SJSA1 (cell line): ENCODE data around the gene PCSK5. TPM values are rescaled to one million over a fixed set of nuclear protein-coding genes. Genes with fewer than 3 reads are reported as not detected.

Experiments used
- DNase-seq, 2 experiments: peaks; one replicate each; pipeline ENCODE4 v3.0.0-alpha.2; 2015 to 2020; ENCODE audit warnings: low spot score in 2 of 2, low read depth in 1 of 2
- H3K27ac ChIP-seq: fragments of 250-450 bp; sonication (Bioruptor Pico); 2 replicates; pipeline ENCODE4 v1.5.1; 2020; ENCODE audit warnings: mild to moderate bottlenecking, moderate library complexity
- H3K27me3 ChIP-seq: fragments of 250-450 bp; sonication (Bioruptor Pico); replicated peaks from 2 replicates; pipeline ENCODE4 v1.5.1; 2020; ENCODE audit warnings: mild to moderate bottlenecking, moderate library complexity
- H3K36me3 ChIP-seq: fragments of 250-450 bp; sonication (Bioruptor Pico); 2 replicates; pipeline ENCODE4 v1.5.1; 2020; ENCODE audit warnings: mild to moderate bottlenecking
- H3K4me1 ChIP-seq: fragments of 250-450 bp; sonication (Bioruptor Pico); replicated peaks from 2 replicates; pipeline ENCODE4 v1.6.1; 2021; ENCODE audit warnings: mild to moderate bottlenecking
- H3K4me3 ChIP-seq: fragments of 250-450 bp; sonication (Bioruptor Pico); 2 replicates; pipeline ENCODE4 v1.5.1; 2020; ENCODE audit warnings: mild to moderate bottlenecking
- H3K9me3 ChIP-seq: fragments of 250-450 bp; sonication (Bioruptor Pico); replicated peaks from 2 replicates; pipeline ENCODE4 v1.5.1; 2020; ENCODE audit warnings: mild to moderate bottlenecking
- total RNA-seq: library from RNA; depleted of rRNA; stranded (reverse); fragments of >200 nt; shearing (Covaris generic); gene quantifications from 2 replicates; pipeline ENCODE4 v1.2.3, GENCODE V29; 2014

Gene PCSK5
- total RNA-seq, 1 experiment from 2014 or later, result 20.8 TPM

DNA sequence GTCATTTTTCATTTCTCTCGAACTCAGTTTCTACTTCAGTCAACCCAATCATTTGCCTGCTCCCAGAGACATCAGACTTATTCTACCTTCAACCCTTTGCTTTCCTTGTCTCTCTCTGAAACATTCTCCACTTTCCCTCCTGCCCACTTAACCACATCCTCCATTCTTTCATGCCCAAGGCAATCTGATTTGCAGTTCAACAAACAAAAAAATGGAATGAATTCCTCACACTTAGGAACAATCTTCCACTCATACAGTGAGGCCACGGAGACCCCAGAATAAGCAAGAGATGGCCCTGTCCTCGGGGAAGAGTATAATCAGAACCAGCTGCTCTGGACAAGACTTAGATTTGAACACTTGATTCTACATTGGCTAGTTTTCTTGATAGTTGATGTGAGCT, 323.3 kb downstream of the PCSK5 start:
- H3K36me3 ChIP-seq, result no peaks in the 10 kb centered on the region
- no peaks in the 10 kb centered on the region for H3K9me3 ChIP-seq
- DNase-seq, result peak in 1 of 2 experiments; percentile 39
- H3K4me3 ChIP-seq, result no peak overlapping the region
- H3K4me1 ChIP-seq, result peaks cover 36% of the 10 kb centered on the region
- H3K27me3 ChIP-seq, result no peaks in the 10 kb centered on the region
- no peak overlapping the region for H3K27ac ChIP-seq

DNA sequence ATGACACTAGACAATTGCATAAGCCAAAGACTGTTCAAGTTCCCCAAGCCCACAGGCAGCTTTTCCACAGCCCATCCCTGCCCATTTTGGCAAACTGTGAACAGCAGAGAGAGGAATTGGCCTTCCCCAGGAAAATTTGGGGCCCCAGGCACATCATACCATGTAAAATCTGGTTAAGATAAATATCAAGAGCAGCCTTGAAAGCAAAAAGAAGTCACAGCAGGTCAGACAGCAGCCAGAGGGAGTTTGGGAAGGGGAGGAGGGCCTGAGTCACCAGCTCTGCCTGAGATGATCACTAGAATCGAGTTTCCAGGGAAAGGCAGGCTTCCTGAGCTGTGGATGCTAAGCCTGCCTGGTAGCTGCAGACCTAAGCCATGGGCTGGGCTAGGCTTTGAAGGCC, 324.6 kb downstream of the PCSK5 start:
- Histone ChIP-seq H3K4me3 (no peak overlapping the region), H3K27ac (peak overlapping the region; percentile 70), H3K9me3 (no peaks in the 10 kb centered on the region), H3K36me3 (no peaks in the 10 kb centered on the region), H3K27me3 (no peaks in the 10 kb centered on the region), H3K4me1 (peaks cover 36% of the 10 kb centered on the region)
- peak in 1 of 2 experiments; percentile 45 for DNase-seq

DNA sequence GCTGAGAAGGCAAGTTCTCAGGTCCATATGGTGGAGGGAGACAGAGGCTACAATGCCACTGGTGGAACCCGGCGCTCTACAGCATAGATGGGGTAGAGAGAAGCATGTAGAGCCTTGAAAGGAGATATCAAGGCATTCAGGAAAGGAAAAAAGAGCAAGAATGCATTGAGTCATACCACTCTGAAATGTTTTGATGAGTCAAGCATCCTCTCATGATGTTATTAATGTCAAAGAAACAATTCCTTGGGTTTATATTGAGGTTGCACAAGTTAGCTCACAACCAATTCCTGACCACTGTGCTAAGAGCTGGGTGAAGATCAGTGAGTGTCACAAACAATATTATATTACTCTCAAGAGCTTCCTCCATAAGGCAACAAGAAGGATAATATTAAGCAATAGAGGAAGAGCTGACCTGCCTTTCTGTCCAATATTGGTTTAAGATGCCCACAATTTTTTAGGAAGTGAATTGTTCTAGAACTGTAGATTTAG, 325.7 kb downstream of the PCSK5 start:
- H3K4me1 ChIP-seq, result peaks cover 36% of the 10 kb centered on the region
- no peak overlapping the region for H3K4me3 ChIP-seq
- peak; percentile 60 to 85 for DNase-seq
- no peaks in the 10 kb centered on the region for H3K36me3 ChIP-seq
- H3K27me3 ChIP-seq, result no peaks in the 10 kb centered on the region
- peak overlapping the region; percentile 70 for H3K27ac ChIP-seq
- H3K9me3 ChIP-seq, result no peaks in the 10 kb centered on the region

DNA sequence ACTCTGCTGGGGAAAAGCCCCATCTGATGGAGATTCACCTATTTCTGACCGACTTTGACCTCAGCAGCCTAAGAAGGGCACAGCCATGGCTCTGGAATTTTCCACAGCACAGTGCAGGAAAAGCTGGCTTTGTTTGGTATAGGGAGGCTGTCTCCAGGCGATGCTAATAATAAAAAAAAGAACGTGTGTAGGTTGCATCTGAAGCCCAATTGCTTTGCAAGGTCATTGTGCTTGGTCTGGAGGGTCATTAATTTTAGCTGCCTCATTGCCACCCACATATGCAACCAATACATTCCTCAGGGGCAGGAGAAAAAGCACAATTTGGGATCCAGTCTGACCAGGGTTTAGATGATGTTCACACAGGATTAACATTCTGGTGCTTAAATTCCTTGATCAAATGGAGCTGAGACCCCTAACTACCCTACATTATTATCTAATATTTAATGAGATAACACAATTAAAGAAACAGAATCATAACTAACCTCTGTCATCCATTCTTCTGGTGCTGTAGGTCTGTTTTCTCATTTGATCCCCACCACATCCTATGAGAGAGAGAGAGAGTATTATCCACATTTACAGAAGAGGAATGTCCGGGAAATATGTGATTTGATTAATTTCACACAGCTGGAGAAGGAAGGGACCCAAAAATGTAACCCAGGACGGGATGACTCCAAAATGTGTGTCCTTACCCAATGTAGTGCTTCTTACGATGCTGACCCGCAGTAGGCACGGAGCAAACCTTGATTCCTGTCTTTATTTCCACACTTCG, 327.8 kb downstream of the PCSK5 start:
- Histone ChIP-seq H3K4me3 (no peak overlapping the region), H3K27ac (no peak overlapping the region), H3K9me3 (no peaks in the 10 kb centered on the region), H3K36me3 (no peaks in the 10 kb centered on the region), H3K27me3 (no peaks in the 10 kb centered on the region), H3K4me1 (peaks cover 36% of the 10 kb centered on the region)
- no peak for DNase-seq

DNA sequence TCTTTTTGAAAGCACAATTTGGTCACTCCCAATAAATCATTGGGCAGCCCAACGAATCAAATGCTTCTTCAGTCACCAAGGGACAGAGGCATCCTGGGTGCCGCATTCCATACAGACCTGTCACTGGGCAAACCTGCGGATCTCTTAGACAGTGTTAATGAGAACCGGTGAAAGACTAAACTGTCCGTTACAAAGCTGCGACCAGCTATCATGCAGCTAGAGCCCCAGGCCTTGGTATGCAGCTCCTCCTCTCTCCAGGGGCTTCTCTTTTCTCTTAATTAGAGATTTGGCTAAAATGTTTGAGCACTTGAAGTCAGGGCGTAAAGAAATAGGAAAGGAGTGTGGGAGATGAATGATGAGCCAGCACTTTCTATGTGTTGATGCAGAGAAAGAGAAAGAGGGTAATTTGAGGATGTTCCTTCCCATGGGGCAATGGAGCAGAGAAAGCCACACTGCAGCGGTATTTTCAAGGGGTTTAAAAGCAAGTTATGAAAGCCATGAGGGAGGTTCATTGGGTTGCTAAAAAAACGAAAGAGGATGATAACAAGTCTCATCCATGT, 328.5 kb downstream of the PCSK5 start:
- Histone ChIP-seq H3K4me3 (no peak overlapping the region), H3K9me3 (no peaks in the 10 kb centered on the region), H3K36me3 (no peaks in the 10 kb centered on the region), H3K27me3 (no peaks in the 10 kb centered on the region), H3K27ac (no peak overlapping the region), H3K4me1 (peaks cover 31% of the 10 kb centered on the region)
- DNase-seq, result no peak

DNA sequence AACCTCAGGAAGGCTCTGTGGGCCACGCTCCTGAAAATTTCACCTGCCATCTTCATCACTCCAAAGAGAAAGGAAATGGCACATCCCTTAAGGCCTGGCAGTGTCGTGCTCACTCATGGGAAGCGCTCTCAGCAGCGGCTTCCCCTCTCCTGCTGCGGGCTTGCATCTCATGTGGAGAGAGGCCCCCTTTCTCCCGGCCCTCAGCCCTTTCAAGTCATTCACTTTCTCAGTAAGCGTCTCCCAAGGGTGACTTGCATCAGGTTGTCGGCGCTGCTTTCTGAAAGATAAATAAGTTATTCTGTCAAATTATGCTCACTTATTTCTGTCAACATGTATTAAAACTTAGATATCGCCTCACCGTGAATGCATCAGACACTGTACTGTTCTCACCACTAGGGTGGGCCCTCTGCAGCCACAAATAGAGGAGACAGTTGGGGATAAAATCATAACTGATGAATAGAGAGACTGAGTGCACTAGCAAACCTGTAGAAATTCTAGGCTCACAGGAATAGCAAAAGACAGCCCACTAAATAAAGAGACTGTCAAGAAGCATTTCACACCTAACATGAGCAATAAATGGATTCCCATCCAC, 329.2 kb downstream of the PCSK5 start:
- no peak for DNase-seq
- H3K4me1 ChIP-seq, result peaks cover 24% of the 10 kb centered on the region
- no peak overlapping the region for H3K27ac ChIP-seq
- no peaks in the 10 kb centered on the region for H3K27me3 ChIP-seq
- no peak overlapping the region for H3K4me3 ChIP-seq
- no peaks in the 10 kb centered on the region for H3K9me3 ChIP-seq
- H3K36me3 ChIP-seq, result no peaks in the 10 kb centered on the region

DNA sequence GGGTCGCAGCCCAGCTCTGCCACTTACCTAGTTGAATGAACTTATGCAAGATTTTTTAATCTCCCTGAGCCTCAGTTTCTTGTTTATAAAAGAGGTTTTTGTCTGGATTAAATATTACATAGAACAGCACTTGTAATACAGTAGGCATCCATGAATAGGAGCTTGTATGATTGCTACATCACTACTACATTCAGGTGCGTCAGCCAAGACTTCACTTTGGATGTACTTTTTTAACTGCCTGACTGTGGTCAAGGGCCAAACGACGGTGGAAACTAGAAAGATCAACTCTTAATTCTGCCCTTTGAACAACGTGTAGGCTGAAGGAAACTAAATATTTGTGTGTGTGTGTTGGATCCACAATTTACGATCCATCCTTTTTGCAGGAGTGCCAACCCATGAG, 330.9 kb downstream of the PCSK5 start:
- Histone ChIP-seq H3K36me3 (no peaks in the 10 kb centered on the region), H3K4me3 (no peak overlapping the region), H3K27me3 (no peaks in the 10 kb centered on the region), H3K27ac (no peak overlapping the region), H3K4me1 (peaks cover 6% of the 10 kb centered on the region), H3K9me3 (no peaks in the 10 kb centered on the region)
- DNase-seq, result no peak

DNA sequence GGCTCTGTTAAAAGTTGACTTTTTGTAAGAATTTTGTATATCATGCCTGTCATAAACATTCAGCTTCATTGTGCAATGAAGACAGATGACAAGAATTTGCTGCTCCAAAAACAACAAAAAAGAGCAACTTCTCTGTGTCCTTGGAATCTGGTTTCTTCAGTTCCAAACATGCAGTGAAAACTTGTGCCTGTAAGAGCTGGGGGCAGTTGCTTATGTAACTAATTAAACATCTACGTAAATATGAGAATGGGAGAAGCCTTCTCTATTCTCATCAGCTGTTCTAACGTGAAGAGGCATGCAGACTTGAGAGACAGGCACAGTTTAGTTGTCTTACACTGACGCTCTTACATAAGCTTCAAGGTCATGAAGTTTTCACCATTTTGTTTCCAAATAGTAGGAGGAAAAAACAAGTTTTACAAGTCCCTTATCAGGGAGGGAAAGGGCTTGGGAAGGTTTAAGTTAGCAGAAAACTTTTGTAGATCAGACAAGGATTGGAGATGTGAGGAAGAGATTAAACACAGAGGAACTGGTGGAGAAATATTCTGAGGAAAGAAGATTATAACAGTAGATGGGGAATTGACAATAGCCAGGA, 333.4 kb downstream of the PCSK5 start:
- Histone ChIP-seq H3K4me3 (no peak overlapping the region), H3K27me3 (no peaks in the 10 kb centered on the region), H3K27ac (no peak overlapping the region), H3K4me1 (no peaks in the 10 kb centered on the region), H3K36me3 (no peaks in the 10 kb centered on the region), H3K9me3 (no peaks in the 10 kb centered on the region)
- DNase-seq, result no peak

DNA sequence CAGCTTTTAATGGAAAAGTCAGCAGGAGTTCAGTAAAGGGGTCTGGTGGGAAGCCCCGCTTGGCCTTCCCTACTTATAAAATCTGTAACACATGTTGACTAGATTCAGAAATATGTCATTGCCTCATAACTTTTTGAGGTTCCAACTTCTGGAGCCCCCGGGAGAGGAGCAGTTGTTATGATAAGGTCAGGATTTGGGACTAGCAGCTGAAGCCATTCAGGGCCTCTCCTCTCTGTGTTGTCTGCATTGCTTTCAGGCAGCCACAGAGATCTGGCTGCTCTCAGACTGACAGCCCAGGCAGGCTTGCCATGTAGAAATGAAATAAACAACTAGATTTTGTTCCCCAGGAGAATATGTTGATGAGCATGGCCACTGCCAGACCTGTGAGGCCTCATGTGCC, 336.7 kb downstream of the PCSK5 start:
- no peaks in the 10 kb centered on the region for H3K36me3 ChIP-seq
- H3K27me3 ChIP-seq, result no peaks in the 10 kb centered on the region
- no peaks in the 10 kb centered on the region for H3K9me3 ChIP-seq
- no peak overlapping the region for H3K27ac ChIP-seq
- DNase-seq, result no peak
- no peak overlapping the region for H3K4me3 ChIP-seq
- H3K4me1 ChIP-seq, result no peaks in the 10 kb centered on the region

DNA sequence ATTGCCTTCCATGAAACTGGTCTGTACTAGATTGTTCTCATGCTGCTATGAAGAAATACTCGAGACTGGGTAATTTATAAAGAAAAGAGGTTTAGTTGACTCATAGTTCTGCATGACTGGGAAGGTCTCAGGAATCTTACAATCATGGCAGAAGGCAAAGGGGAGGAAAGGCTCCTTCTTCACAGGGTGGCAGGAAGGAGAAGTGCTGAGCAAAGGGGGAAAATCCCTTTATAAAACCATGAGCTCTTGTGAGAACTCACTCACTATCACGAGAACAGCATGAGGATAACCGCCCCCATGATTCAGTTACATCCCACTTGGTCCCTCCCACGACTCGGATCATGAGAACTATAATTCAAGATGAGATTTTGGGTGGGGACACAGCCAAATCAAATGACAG, 340.5 kb downstream of the PCSK5 start:
- Histone ChIP-seq H3K4me3 (no peak overlapping the region), H3K4me1 (no peaks in the 10 kb centered on the region), H3K27me3 (no peaks in the 10 kb centered on the region), H3K27ac (no peak overlapping the region), H3K36me3 (no peaks in the 10 kb centered on the region), H3K9me3 (no peaks in the 10 kb centered on the region)
- DNase-seq, result no peak

DNA sequence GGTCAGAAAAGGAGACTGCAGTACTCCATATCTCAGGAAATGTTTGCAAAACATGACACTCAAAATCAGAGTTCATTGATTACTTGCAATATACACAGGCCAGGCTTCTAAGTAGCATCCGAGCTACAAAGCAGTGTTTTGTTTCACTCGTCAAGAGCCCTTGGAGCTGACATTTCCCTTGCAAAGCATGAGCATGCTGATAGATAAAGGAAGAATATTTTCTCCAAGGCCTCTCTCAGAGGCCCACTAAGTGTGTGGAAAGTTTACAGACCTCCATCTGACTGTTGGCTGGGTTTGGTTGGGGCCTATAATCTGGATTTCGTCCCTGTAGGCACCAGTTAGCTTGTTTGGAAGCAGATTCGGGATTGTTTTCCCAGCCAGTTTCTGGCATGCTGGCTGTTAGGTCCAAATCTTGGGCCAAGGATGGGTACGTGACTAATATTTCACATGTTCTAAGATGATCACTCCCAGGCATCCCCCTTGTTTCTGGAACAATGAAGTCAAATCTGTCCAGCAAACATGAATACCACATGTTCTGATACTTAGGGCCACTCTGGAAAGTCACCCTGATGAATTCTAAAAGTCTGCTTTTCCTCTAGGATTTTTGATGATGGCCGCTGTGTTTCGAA, 342.5 kb downstream of the PCSK5 start:
- DNase-seq, result no peak
- Histone ChIP-seq H3K36me3 (no peaks in the 10 kb centered on the region), H3K9me3 (no peaks in the 10 kb centered on the region), H3K4me3 (no peak overlapping the region), H3K4me1 (no peaks in the 10 kb centered on the region), H3K27ac (no peak overlapping the region), H3K27me3 (no peaks in the 10 kb centered on the region)

DNA sequence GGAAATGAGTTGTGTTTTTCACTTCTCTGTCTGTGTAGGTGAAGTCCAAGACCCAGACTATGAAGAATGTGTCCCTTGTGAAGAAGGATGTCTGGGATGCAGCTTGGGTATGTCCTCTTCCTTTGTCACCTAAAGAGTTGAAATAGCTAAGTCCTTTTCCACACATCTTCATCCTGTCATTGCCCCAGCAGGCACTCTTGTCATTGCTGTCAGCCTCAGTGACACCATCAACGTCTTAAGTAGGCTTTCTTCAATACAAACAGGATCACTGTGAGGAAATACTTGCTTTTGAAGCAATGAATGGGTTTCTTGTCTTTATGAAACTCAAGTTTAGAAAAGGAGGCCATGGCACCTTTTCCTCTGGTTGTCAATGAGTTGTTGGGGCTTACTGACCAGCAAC, 350.1 kb downstream of the PCSK5 start:
- Histone ChIP-seq H3K27me3 (no peaks in the 10 kb centered on the region), H3K4me3 (no peak overlapping the region), H3K9me3 (no peaks in the 10 kb centered on the region), H3K36me3 (no peaks in the 10 kb centered on the region), H3K4me1 (no peaks in the 10 kb centered on the region), H3K27ac (no peak overlapping the region)
- no peak for DNase-seq

DNA sequence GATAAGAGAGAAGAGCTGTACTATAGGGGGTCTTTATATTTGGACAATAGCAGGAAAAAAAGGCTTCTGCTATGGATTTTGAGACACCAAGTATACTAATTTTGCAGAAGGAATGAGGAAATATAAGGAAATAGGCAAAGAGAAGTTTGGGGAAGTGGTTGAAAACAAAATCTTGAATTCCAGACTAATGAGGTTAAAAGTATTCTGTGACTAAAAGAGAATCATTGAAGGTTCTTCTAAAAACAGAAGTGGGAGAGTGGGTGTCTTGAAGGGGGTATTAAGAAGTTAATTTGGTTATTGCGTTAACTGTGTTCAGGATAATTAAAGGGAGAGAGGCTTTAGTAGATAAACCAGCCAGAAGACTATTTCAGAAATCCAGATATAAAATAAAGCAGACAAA, 355.0 kb downstream of the PCSK5 start:
- H3K4me1 ChIP-seq, result no peaks in the 10 kb centered on the region
- H3K27me3 ChIP-seq, result no peaks in the 10 kb centered on the region
- H3K4me3 ChIP-seq, result no peak overlapping the region
- no peaks in the 10 kb centered on the region for H3K36me3 ChIP-seq
- DNase-seq, result no peak
- H3K9me3 ChIP-seq, result no peaks in the 10 kb centered on the region
- no peak overlapping the region for H3K27ac ChIP-seq

DNA sequence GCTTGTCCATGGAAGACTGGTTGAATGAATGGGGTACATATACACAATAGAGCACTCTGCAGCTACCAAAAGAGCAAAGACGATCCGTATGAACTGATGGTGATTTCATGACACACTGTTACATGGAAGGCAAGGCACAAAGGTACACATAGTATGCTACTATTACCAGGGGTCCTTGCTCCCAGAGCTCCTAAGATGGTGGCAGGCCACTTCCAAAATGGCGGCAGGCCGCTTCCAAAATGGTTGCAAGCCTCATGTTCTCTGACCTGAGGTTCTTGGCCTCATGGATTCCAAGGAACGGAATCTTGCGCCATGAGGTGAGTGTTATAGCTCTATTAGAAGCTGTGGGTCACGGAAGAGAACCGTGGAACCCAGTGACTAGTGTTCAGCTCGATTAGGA, 356.2 kb downstream of the PCSK5 start:
- no peaks in the 10 kb centered on the region for H3K9me3 ChIP-seq
- H3K27me3 ChIP-seq, result no peaks in the 10 kb centered on the region
- no peak overlapping the region for H3K4me3 ChIP-seq
- H3K27ac ChIP-seq, result no peak overlapping the region
- no peaks in the 10 kb centered on the region for H3K36me3 ChIP-seq
- no peak for DNase-seq
- no peaks in the 10 kb centered on the region for H3K4me1 ChIP-seq
